Ishikawa (cell line): ENCODE results near the gene SOX12.

Experiments used
- CEBPB ChIP-seq: IDR thresholded peaks from 2 replicates; pipeline ENCODE4 v1.6.1; 2012
- EP300 ChIP-seq: IDR thresholded peaks from 2 replicates; pipeline ENCODE4 v1.6.1; 2012; ENCODE audit warnings: borderline replicate concordance
- FOXM1 ChIP-seq: IDR thresholded peaks from 2 replicates; pipeline ENCODE4 v1.6.1; 2012; ENCODE audit warnings: low read depth, borderline replicate concordance
- RAD21 ChIP-seq: IDR thresholded peaks from 2 replicates; pipeline ENCODE4 v1.6.1; 2012; ENCODE audit warnings: low read depth
- REST ChIP-seq: IDR thresholded peaks from 2 replicates; pipeline ENCODE4 v1.6.1; 2012; ENCODE audit warnings: low read depth, mild to moderate bottlenecking
- TEAD4 ChIP-seq: IDR thresholded peaks from 2 replicates; pipeline ENCODE4 v1.6.1; 2012
- YY1 ChIP-seq: IDR thresholded peaks from 2 replicates; pipeline ENCODE4 v1.6.1; 2012; ENCODE audit warnings: low read depth

- TF ChIP-seq EP300: no peak
- no peak for TF ChIP-seq YY1
- TF ChIP-seq CEBPB: no peak
- TF ChIP-seq TEAD4: no peak
- TF ChIP-seq RAD21: no peak
- TF ChIP-seq FOXM1: no peak
- TF ChIP-seq REST: no peak
Observed at GRCh38 chr20:278181-278580, 47.2 kb upstream of the SOX12 start.
